HG03432 (cell line): Measurements from ENCODE around the gene CCDC186.

Experiments used
- ATAC-seq: cut with Tn5 transposase; IDR thresholded peaks from one replicate; pipeline ENCODE4 v1.9.1; 2021; ENCODE audit warnings: mild to moderate bottlenecking, moderate library complexity; ENCODE audit not compliant: unreplicated experiment

Gene CCDC186

GRCh38 chr10:114173921-114174694, at the start of gene CCDC186:
Gene CCDC186, minus strand, starts transcription at chr10:114174203. Its CDS starts 10,935 bp downstream, at chr10:114163268.
- peak; percentile 99 for ATAC-seq

- ATAC-seq = no peak
Measured at GRCh38 chr10:114223066-114223465, 49.1 kb upstream of the CCDC186 start.

- no peak for ATAC-seq
Measured at GRCh38 chr10:114221235-114221634, 47.2 kb upstream of the CCDC186 start.

GRCh38 chr10:114220281-114220680, 46.3 kb upstream of the CCDC186 start:
- no peak for ATAC-seq

GRCh38 chr10:114215033-114215432, 41.0 kb upstream of the CCDC186 start:
- no peak for ATAC-seq

- no peak for ATAC-seq
Measured at GRCh38 chr10:114212153-114212552, 38.1 kb upstream of the CCDC186 start.

- no peak for ATAC-seq
Measured at GRCh38 chr10:114208351-114208750, 34.3 kb upstream of the CCDC186 start.

- no peak for ATAC-seq
Measured at GRCh38 chr10:114207349-114207748, 33.3 kb upstream of the CCDC186 start.

- ATAC-seq = no peak
Measured at GRCh38 chr10:114206902-114207301, 32.9 kb upstream of the CCDC186 start.

- no peak for ATAC-seq
Measured at GRCh38 chr10:114202812-114203211, 28.8 kb upstream of the CCDC186 start.

- ATAC-seq = no peak
Measured at GRCh38 chr10:114199239-114199638, 25.2 kb upstream of the CCDC186 start.

- peak; percentile 96 for ATAC-seq
Measured at GRCh38 chr10:114195079-114195478, 21.1 kb upstream of the CCDC186 start.

GRCh38 chr10:114189700-114190099, 15.7 kb upstream of the CCDC186 start:
- no peak for ATAC-seq

GRCh38 chr10:114188900-114189299, 14.9 kb upstream of the CCDC186 start:
- ATAC-seq = no peak

GRCh38 chr10:114188001-114188400, 14.0 kb upstream of the CCDC186 start:
- ATAC-seq = peak; percentile 55

- no peak for ATAC-seq
Measured at GRCh38 chr10:114184276-114184675, 10.3 kb upstream of the CCDC186 start.

GRCh38 chr10:114183563-114183962, 9.6 kb upstream of the CCDC186 start:
- ATAC-seq = no peak

GRCh38 chr10:114181971-114182370, 8.0 kb upstream of the CCDC186 start:
- ATAC-seq = no peak

GRCh38 chr10:114180937-114181336, 6.9 kb upstream of the CCDC186 start:
- ATAC-seq = no peak

- no peak for ATAC-seq
Measured at GRCh38 chr10:114179747-114180146, 5.7 kb upstream of the CCDC186 start.

- ATAC-seq = no peak
Measured at GRCh38 chr10:114179148-114179547, 5.1 kb upstream of the CCDC186 start, which contains the start of gene TDRD1. Gene TDRD1, plus strand, starts transcription at chr10:114179353. Its CDS starts 8,479 bp downstream, at chr10:114187832.

GRCh38 chr10:114176511-114176910, 2.5 kb upstream of the CCDC186 start:
- ATAC-seq = no peak

- ATAC-seq = no peak
Measured at GRCh38 chr10:114175667-114176066, 1.7 kb upstream of the CCDC186 start.
